ENCODE results near the gene BPIFB3. TPM values are rescaled to one million over a fixed set of nuclear protein-coding genes. Genes with fewer than 3 reads are reported as not detected.

Gene BPIFB3
- total RNA-seq, 4 donors from 2014 or later = not detected

GRCh38 chr20:33013701-33014326, 39.9 kb upstream of the BPIFB3 start:
- Histone ChIP-seq H3K27ac (no peak overlapping the region), H3K4me1 (no peaks in the 10 kb centered on the region), H3K4me3 (no peak overlapping the region), H3K9me3 (no peaks in the 10 kb centered on the region), H3K36me3 (no peaks in the 10 kb centered on the region), H3K27me3 (peaks cover 0 to 31% (median 6%) of the 10 kb centered on the region in 3 donors)
- DNase-seq (no peak), ATAC-seq (no peak)
- in situ Hi-C loops (cut with MboI; ENCODE audit: low sequenced_read_pairs in 4 of 4) = loop anchor here in 1 of 4 donors (25.0 kb wide), 1 partner anchor 102 kb away; no protein-coding TSS in a partner anchor
- intact Hi-C loops (cut with DNase I; ENCODE audit: low total_unique reads) = no loop called here
- TF ChIP-seq POLR2A (IDR thresholded peaks at IDR 0.05) = no peak
- no peak for TF ChIP-seq CTCF (IDR thresholded peaks at IDR 0.05 in 4 of 5, conservative IDR thresholded peaks at IDR 0.05 in 1 of 5)

GRCh38 chr20:33014336-33015113, 39.2 kb upstream of the BPIFB3 start:
- DNase-seq (no peak), ATAC-seq (no peak)
- no peaks in the 10 kb centered on the region for H3K4me1 ChIP-seq
- no peaks in the 10 kb centered on the region for H3K36me3 ChIP-seq
- no peak overlapping the region for H3K27ac ChIP-seq
- H3K27me3 ChIP-seq = peaks cover 0 to 31% (median 6%) of the 10 kb centered on the region in 3 donors
- H3K4me3 ChIP-seq = no peak overlapping the region
- in situ Hi-C loops (cut with MboI; ENCODE audit: low sequenced_read_pairs in 4 of 4) (loop anchor here in 1 of 4 donors (25.0 kb wide), 1 partner anchor 102 kb away; no protein-coding TSS in a partner anchor), intact Hi-C loops (cut with DNase I; ENCODE audit: low total_unique reads) (no loop called here)
- no peak for TF ChIP-seq POLR2A (IDR thresholded peaks at IDR 0.05)
- TF ChIP-seq CTCF (IDR thresholded peaks at IDR 0.05 in 4 of 5, conservative IDR thresholded peaks at IDR 0.05 in 1 of 5) = no peak
- no peaks in the 10 kb centered on the region for H3K9me3 ChIP-seq

- H3K9me3 ChIP-seq = no peaks in the 10 kb centered on the region
- H3K27me3 ChIP-seq = peaks cover 0 to 31% (median 6%) of the 10 kb centered on the region in 3 donors
- in situ Hi-C loops (cut with MboI; ENCODE audit: low sequenced_read_pairs in 4 of 4) = loop anchor here in 1 of 4 donors (25.0 kb wide), 1 partner anchor 103 kb away; no protein-coding TSS in a partner anchor
- H3K27ac ChIP-seq = no peak overlapping the region
- no peak for ATAC-seq
- no peak for DNase-seq
- no peaks in the 10 kb centered on the region for H3K36me3 ChIP-seq
- intact Hi-C loops (cut with DNase I; ENCODE audit: low total_unique reads) = no loop called here
- H3K4me3 ChIP-seq = no peak overlapping the region
- H3K4me1 ChIP-seq = no peaks in the 10 kb centered on the region
- TF ChIP-seq CTCF (IDR thresholded peaks at IDR 0.05 in 4 of 5, conservative IDR thresholded peaks at IDR 0.05 in 1 of 5) = no peak
- TF ChIP-seq POLR2A (IDR thresholded peaks at IDR 0.05) = no peak
These were observed 38.6 kb upstream of the BPIFB3 start for GRCh38 chr20:33015114-33015484.

- H3K36me3 ChIP-seq = no peaks in the 10 kb centered on the region
- intact Hi-C loops (cut with DNase I; ENCODE audit: low total_unique reads) = no loop called here
- no peak overlapping the region for H3K4me3 ChIP-seq
- DNase-seq (no peak), ATAC-seq (no peak)
- peaks cover 0 to 31% (median 6%) of the 10 kb centered on the region in 3 donors for H3K27me3 ChIP-seq
- H3K9me3 ChIP-seq = no peaks in the 10 kb centered on the region
- no peak for TF ChIP-seq POLR2A (IDR thresholded peaks at IDR 0.05)
- TF ChIP-seq CTCF (IDR thresholded peaks at IDR 0.05 in 4 of 5, conservative IDR thresholded peaks at IDR 0.05 in 1 of 5) = no peak
- H3K4me1 ChIP-seq = no peaks in the 10 kb centered on the region
- in situ Hi-C loops (cut with MboI; ENCODE audit: low sequenced_read_pairs in 4 of 4) = loop anchor here in 1 of 4 donors (25.0 kb wide), 1 partner anchor 104 kb away; no protein-coding TSS in a partner anchor
- no peak overlapping the region for H3K27ac ChIP-seq
These were observed 37.8 kb upstream of the BPIFB3 start for GRCh38 chr20:33015700-33016580.

Data from gastrocnemius medialis (tissue), 4 donors.